CD4-positive, alpha-beta T cell (primary cell): ENCODE results near the gene THSD7B. TPM values are rescaled to one million over a fixed set of nuclear protein-coding genes. Genes with fewer than 3 reads are reported as not detected.

Source experiments
- ATAC-seq: fragments of 200-7000 bp; cut with Tn5 transposase; one replicate; pipeline ENCODE4 v1.10.0; 2022; ENCODE audit warnings: mild to moderate bottlenecking; ENCODE audit not compliant: poor library complexity
- CTCF ChIA-PET: fragments of 350-600 bp; sonication (Branson Sonifier 250); formaldehyde crosslinking; loops from one replicate; lab custom pipeline; 2021; ENCODE audit warnings: antibody characterized with exemption, inconsistent platforms; lab: Charles Lee
- POLR2A ChIA-PET: fragments of 350-600 bp; sonication (Branson Sonifier 250); formaldehyde crosslinking; loops from one replicate; lab custom pipeline; 2021; ENCODE audit warnings: antibody characterized with exemption, inconsistent platforms; lab: Charles Lee
- DNase-seq, 14 experiments: peaks; one replicate each; pipeline ENCODE4 v3.0.0-alpha.2; 2013 to 2020; ENCODE audit warnings: mixed read lengths in 2 of 14
- H3K27ac ChIP-seq, 2 donors: one replicate each; pipeline versions ENCODE4 v1.5.1 to v1.7.0; 2013; ENCODE audit warnings: low read length in 2 of 2, low read depth in 1 of 2, mild to moderate bottlenecking in 1 of 2
- H3K27me3 ChIP-seq, 2 experiments: 1 replicate in 1 of 2; 2 replicates in 1 of 2; pipeline versions ENCODE4 v1.6.1 to v1.7.0; 2013; ENCODE audit warnings: low read length in 2 of 2, control low read depth in 1 of 2, mild to moderate bottlenecking in 1 of 2, moderate library complexity in 1 of 2; ENCODE audit not compliant: insufficient read depth in 2 of 2, control insufficient read depth in 1 of 2
- H3K36me3 ChIP-seq: one replicate; pipeline ENCODE4 v1.6.1; 2013; ENCODE audit warnings: low read length, control low read depth; ENCODE audit not compliant: insufficient read depth
- H3K4me1 ChIP-seq: one replicate; pipeline ENCODE4 v1.6.1; 2013; ENCODE audit warnings: low read length, control low read depth; ENCODE audit not compliant: insufficient read depth
- H3K4me3 ChIP-seq: one replicate; pipeline ENCODE4 v1.5.1; 2013; ENCODE audit warnings: mild to moderate bottlenecking, low read length, moderate library complexity
- H3K9me3 ChIP-seq, 2 experiments: 1 replicate in 1 of 2; 2 replicates in 1 of 2; pipeline versions ENCODE4 v1.6.1 to v1.7.0; 2013; ENCODE audit warnings: low read length in 2 of 2, mild to moderate bottlenecking in 2 of 2, control low read depth in 1 of 2, moderate library complexity in 1 of 2; ENCODE audit not compliant: control insufficient read depth in 1 of 2, insufficient read depth in 1 of 2
- H3K27ac Mint-ChIP-seq: one replicate; pipeline ENCODE4 v1.8.0; 2020; ENCODE audit warnings: mixed read lengths
- H3K27me3 Mint-ChIP-seq: one replicate; pipeline ENCODE4 v1.8.0; 2021; ENCODE audit warnings: mixed read lengths
- H3K36me3 Mint-ChIP-seq: one replicate; pipeline ENCODE4 v1.8.0; 2021; ENCODE audit warnings: low read depth, mixed read lengths
- H3K4me1 Mint-ChIP-seq: one replicate; pipeline ENCODE4 v1.8.0; 2021; ENCODE audit warnings: low read depth, mixed read lengths
- H3K4me3 Mint-ChIP-seq: one replicate; pipeline ENCODE4 v1.8.0; 2020; ENCODE audit warnings: mild to moderate bottlenecking, mixed read lengths
- H3K9me3 Mint-ChIP-seq: one replicate; pipeline ENCODE4 v1.8.0; 2020; ENCODE audit warnings: mixed read lengths
- intact Hi-C, 2 experiments: fragments of 100-400 bp; cut with DNase I in 1 of 2; cut with micrococcal nuclease in 1 of 2; formaldehyde crosslinking; loops; one replicate each; pipeline versions ENCODE4 v1.15.1 to v1.9.0; 2023 to 2025; cut with DNase I, micrococcal nuclease
- total RNA-seq, 174 experiments: library from RNA in 2 of 174; stranded (reverse) in 2 of 174; gene quantifications; one replicate each; pipeline ENCODE4 v1.2.3 and lab custom pipeline; 2021 to 2026
- TF ChIP-seq, protein P1 (sequence below): fragments of 200-600 bp; IDR thresholded peaks from one replicate; pipeline ENCODE4 v1.8.0; 2022; ENCODE audit warnings: antibody characterized with exemption, mild to moderate bottlenecking

The THSD7B gene
- total RNA-seq, 2 experiments from 2014 or later: not detected

DNA sequence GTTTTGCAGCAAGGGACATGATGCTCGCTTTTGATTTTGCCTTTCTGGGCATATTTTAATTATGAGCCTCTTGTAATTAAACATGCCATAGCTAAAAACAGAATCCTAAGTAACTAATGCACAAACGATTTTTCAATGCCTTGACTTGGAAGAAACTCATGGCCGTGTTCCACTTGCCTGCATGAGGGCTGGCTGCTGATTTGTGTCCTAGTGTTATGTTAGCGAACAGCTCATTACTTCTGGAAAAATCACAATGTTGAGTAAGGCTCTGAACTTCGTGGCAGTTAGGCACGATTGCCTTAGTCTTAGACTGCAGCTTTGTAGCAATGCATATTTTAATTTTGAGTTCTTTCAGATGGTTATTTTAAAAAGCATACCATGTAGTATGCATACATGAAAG, 4.5 kb downstream of the THSD7B start:
- Histone ChIP-seq H3K27ac (no peak overlapping the region), H3K36me3 (no peaks in the 10 kb centered on the region), H3K27me3 (peaks cover 16 to 29% of the 10 kb centered on the region in 2 experiments), H3K9me3 (peaks cover 0 to 11% of the 10 kb centered on the region in 2 experiments), H3K4me1 (peaks cover 2% of the 10 kb centered on the region), H3K4me3 (no peak overlapping the region)
- TF ChIP-seq, protein P1, sequence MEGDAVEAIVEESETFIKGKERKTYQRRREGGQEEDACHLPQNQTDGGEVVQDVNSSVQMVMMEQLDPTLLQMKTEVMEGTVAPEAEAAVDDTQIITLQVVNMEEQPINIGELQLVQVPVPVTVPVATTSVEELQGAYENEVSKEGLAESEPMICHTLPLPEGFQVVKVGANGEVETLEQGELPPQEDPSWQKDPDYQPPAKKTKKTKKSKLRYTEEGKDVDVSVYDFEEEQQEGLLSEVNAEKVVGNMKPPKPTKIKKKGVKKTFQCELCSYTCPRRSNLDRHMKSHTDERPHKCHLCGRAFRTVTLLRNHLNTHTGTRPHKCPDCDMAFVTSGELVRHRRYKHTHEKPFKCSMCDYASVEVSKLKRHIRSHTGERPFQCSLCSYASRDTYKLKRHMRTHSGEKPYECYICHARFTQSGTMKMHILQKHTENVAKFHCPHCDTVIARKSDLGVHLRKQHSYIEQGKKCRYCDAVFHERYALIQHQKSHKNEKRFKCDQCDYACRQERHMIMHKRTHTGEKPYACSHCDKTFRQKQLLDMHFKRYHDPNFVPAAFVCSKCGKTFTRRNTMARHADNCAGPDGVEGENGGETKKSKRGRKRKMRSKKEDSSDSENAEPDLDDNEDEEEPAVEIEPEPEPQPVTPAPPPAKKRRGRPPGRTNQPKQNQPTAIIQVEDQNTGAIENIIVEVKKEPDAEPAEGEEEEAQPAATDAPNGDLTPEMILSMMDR: no peak
- H3K4me1 Mint-ChIP-seq: no peaks in the 10 kb centered on the region
- no peak for ATAC-seq
- no peak overlapping the region for H3K27ac Mint-ChIP-seq
- no peaks in the 10 kb centered on the region for H3K9me3 Mint-ChIP-seq
- intact Hi-C loops: no loop called here
- no peaks in the 10 kb centered on the region for H3K36me3 Mint-ChIP-seq
- DNase-seq: no peak
- peaks cover 72% of the 10 kb centered on the region for H3K27me3 Mint-ChIP-seq
- CTCF ChIA-PET: no interaction called here
- POLR2A ChIA-PET: no interaction called here
- H3K4me3 Mint-ChIP-seq: no peak overlapping the region

DNA sequence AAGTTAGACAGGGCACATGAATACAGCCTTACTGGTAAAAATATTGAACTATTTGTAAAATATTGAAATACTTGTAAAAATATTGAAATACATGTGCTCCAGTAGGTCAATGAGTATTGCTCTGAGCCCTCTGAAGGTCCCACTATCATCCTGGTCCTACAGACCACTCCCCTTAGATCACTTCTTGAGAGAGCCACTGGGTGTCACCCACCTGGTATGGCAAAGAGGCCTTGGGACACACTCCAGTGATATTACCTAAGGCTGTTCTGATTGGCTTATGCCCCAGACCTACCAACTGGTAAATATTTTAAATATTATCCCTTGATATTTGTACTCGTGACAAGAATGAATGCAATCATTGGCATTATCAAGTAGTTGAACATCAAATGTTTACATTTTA, 5.0 kb downstream of the THSD7B start:
- DNase-seq: no peak
- Histone ChIP-seq H3K9me3 (peaks cover 0 to 8% of the 10 kb centered on the region in 2 experiments), H3K27ac (no peak overlapping the region), H3K36me3 (no peaks in the 10 kb centered on the region), H3K27me3 (peaks cover 12 to 26% of the 10 kb centered on the region in 2 experiments), H3K4me1 (no peaks in the 10 kb centered on the region), H3K4me3 (no peak overlapping the region)
- TF ChIP-seq, protein P1: no peak
- no peaks in the 10 kb centered on the region for H3K36me3 Mint-ChIP-seq
- POLR2A ChIA-PET: no interaction called here
- H3K27me3 Mint-ChIP-seq: peaks cover 71% of the 10 kb centered on the region
- intact Hi-C loops: no loop called here
- no peaks in the 10 kb centered on the region for H3K9me3 Mint-ChIP-seq
- ATAC-seq: no peak
- H3K27ac Mint-ChIP-seq: no peak overlapping the region
- H3K4me1 Mint-ChIP-seq: no peaks in the 10 kb centered on the region
- H3K4me3 Mint-ChIP-seq: no peak overlapping the region
- CTCF ChIA-PET: no interaction called here

DNA sequence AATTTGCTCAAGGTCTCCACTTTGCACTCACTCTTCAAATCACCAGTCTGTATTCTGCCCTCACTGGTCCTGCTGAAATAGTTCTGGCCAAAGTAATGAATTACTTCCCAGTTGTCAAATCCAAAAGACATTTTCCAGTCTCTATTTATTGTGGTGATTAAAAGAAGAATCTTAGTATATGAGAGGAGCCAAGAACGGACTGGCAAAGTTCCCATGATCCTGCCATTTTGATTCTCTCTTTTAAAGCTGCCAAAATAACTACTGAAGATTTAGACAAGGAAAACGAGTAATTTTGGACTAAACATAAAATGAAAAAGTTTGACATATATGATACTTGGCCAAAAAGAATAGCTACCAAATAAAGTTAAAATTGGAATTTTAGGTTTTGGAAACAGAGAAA, 12.0 kb downstream of the THSD7B start:
- ATAC-seq: no peak
- ChIA-PET POLR2A (no interaction called here), CTCF (no interaction called here)
- Histone ChIP-seq H3K9me3 (no peaks in the 10 kb centered on the region), H3K4me3 (no peak overlapping the region), H3K27ac (no peak overlapping the region), H3K4me1 (no peaks in the 10 kb centered on the region), H3K36me3 (no peaks in the 10 kb centered on the region), H3K27me3 (no peaks in the 10 kb centered on the region)
- H3K27ac Mint-ChIP-seq: no peak overlapping the region
- no peaks in the 10 kb centered on the region for H3K36me3 Mint-ChIP-seq
- H3K27me3 Mint-ChIP-seq: peaks cover 25% of the 10 kb centered on the region
- H3K4me3 Mint-ChIP-seq: no peak overlapping the region
- H3K4me1 Mint-ChIP-seq: no peaks in the 10 kb centered on the region
- TF ChIP-seq, protein P1: no peak
- H3K9me3 Mint-ChIP-seq: no peaks in the 10 kb centered on the region
- intact Hi-C loops: no loop called here
- no peak for DNase-seq
